Endometrium (tissue), 2 donors: ENCODE measurements around the gene DHPS.
"Not testable (repeated sequence)": the region's sequence is repeated elsewhere in the genome, so short reads cannot be mapped to it uniquely, and the experiment has no call there.

Source experiments
- FAIRE-seq: peaks from 2 replicates; lab custom pipeline; 2012; peaks lifted over from hg19 to GRCh38; lab: Jason Lieb, UNC
- donor health status: control.
- donor health status: control.

The DHPS gene

GRCh38 chr19:12646551-12646950 is 35.1 kb downstream of the DHPS start:
- no peak for FAIRE-seq

- FAIRE-seq, result not testable (repeated sequence)
Observed at GRCh38 chr19:12643716-12644115, 38.0 kb downstream of the DHPS start.

DNA sequence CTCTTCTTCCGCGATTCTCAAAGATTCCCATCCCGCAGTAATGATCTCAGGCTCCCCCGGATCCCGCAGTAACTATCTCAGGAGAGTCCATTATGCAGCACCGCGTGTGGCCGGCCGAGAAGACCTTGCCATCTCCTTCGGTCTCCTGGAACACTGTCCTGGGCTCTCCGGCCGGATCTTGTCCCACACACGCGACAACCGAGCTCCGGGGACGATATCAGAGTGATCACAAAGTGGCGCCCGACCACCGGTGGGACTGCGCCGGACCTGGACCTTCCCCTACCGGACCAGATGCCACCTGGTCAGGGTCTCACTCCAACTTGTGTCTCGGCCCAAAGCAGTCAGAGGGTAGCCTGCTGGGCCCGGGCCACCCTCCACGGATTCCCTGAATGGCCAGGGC is 39.2 kb downstream of the DHPS start:
- no peak for FAIRE-seq

DNA sequence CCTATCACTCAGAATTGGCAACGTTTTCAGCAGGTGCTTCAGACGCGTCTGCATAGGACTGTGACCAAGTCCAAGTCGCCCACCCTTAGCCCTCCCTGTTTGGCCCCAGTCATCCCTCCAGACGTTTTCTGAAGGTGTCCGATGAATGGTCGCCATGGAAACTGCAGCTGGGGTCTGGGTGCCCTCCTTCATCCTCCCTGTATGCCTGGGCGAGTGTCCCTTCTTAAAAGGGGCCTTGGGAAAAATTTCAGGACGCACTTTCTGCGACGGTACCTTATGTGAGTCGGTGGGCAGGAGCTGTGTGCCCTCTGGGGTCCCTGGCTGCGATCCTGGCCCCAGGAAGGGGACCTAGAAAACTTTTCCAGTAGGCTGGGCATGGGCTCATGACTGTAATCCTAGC is 40.2 kb downstream of the DHPS start:
- no peak for FAIRE-seq

- no peak for FAIRE-seq
Observed at GRCh38 chr19:12639901-12640613, 41.6 kb downstream of the DHPS start.

- FAIRE-seq, result no peak
Observed at GRCh38 chr19:12638611-12639182, 43.0 kb downstream of the DHPS start.

GRCh38 chr19:12636631-12637030 is 45.0 kb downstream of the DHPS start:
- FAIRE-seq, result no peak

GRCh38 chr19:12629215-12629614 is 52.5 kb downstream of the DHPS start:
- FAIRE-seq, result no peak

GRCh38 chr19:12628040-12629022 is 53.3 kb downstream of the DHPS start:
- no peak for FAIRE-seq

- FAIRE-seq, result no peak
Observed at GRCh38 chr19:12626958-12627357, 54.7 kb downstream of the DHPS start.
